Measurements from ENCODE around the gene LSS.

Gene LSS

DNA sequence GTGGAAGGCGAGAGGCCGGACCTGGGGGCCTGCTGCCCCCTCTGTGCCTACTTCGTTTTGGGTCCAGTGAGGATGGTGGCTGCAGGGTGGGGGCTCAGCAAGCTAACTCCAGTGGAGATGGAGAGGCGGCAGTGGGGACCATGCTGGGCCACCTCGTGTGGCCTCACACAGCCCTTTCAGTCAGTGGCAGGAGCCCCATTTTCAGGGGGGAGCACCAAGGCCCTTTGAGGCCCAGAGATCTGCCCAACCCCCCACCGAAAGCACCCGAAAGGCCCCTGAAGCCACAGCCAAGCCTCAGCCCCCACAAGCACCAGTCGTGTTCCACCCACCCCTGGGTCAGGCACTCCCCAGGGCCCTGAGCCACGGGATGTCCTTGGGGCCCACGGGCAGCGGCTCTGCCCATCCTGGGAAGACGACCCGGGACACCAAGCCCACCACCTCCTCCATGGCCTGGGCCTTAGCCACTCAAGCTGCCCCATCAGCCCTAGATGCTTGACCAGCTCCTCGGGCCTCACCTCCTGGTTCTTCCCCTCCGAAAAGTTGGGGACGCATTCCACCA lies 73.5 kb downstream of the LSS start:
- H3K27ac ChIP-seq (ENCODE audit: low read depth, low read length), result no peak overlapping the region
- peaks cover 14% of the 10 kb centered on the region for H3K4me1 ChIP-seq (ENCODE audit: control insufficient read depth, insufficient read depth, low read length)
- peaks cover 6% of the 10 kb centered on the region for H3K36me3 ChIP-seq (ENCODE audit: control insufficient read depth, insufficient read depth, low read length)
- H3K27me3 ChIP-seq (ENCODE audit: control insufficient read depth, insufficient read depth, low read length), result no peaks in the 10 kb centered on the region
- no peaks in the 10 kb centered on the region for H3K9me3 ChIP-seq (ENCODE audit: control insufficient read depth, insufficient read depth, low read depth, low read length)
- H3K9ac ChIP-seq (ENCODE audit: low read length), result no peak overlapping the region
- no peak overlapping the region for H3K4me3 ChIP-seq (ENCODE audit: low read depth, low read length)

- Histone ChIP-seq H3K9ac (ENCODE audit: low read length) (no peak overlapping the region), H3K4me3 (ENCODE audit: low read depth, low read length) (no peak overlapping the region), H3K27me3 (ENCODE audit: control insufficient read depth, insufficient read depth, low read length) (no peaks in the 10 kb centered on the region), H3K27ac (ENCODE audit: low read depth, low read length) (no peak overlapping the region), H3K4me1 (ENCODE audit: control insufficient read depth, insufficient read depth, low read length) (peaks cover 14% of the 10 kb centered on the region), H3K36me3 (ENCODE audit: control insufficient read depth, insufficient read depth, low read length) (peaks cover 4% of the 10 kb centered on the region; the same call in 1 of the 2 replicates), H3K9me3 (ENCODE audit: control insufficient read depth, insufficient read depth, low read depth, low read length) (no peaks in the 10 kb centered on the region)
Measured at GRCh38 chr21:46154155-46154954, 74.2 kb downstream of the LSS start.

- Histone ChIP-seq H3K9me3 (ENCODE audit: control insufficient read depth, insufficient read depth, low read depth, low read length) (no peaks in the 10 kb centered on the region), H3K9ac (ENCODE audit: low read length) (peak overlapping the region; percentile 23), H3K4me3 (ENCODE audit: low read depth, low read length) (no peak overlapping the region), H3K4me1 (ENCODE audit: control insufficient read depth, insufficient read depth, low read length) (peaks cover 14% of the 10 kb centered on the region), H3K27ac (ENCODE audit: low read depth, low read length) (peak overlapping the region; percentile 39; the same call in 1 of the 2 replicates), H3K27me3 (ENCODE audit: control insufficient read depth, insufficient read depth, low read length) (no peaks in the 10 kb centered on the region), H3K36me3 (ENCODE audit: control insufficient read depth, insufficient read depth, low read length) (peaks cover 4% of the 10 kb centered on the region; the same call in 1 of the 2 replicates)
Measured at GRCh38 chr21:46153247-46154154, 75.1 kb downstream of the LSS start.

- Histone ChIP-seq H3K9me3 (ENCODE audit: control insufficient read depth, insufficient read depth, low read depth, low read length) (no peaks in the 10 kb centered on the region), H3K4me3 (ENCODE audit: low read depth, low read length) (no peak overlapping the region), H3K36me3 (ENCODE audit: control insufficient read depth, insufficient read depth, low read length) (peaks cover 4% of the 10 kb centered on the region; the same call in 1 of the 2 replicates), H3K27ac (ENCODE audit: low read depth, low read length) (peak overlapping the region; percentile 39; the same call in 1 of the 2 replicates), H3K9ac (ENCODE audit: low read length) (peak overlapping the region; percentile 23), H3K27me3 (ENCODE audit: control insufficient read depth, insufficient read depth, low read length) (no peaks in the 10 kb centered on the region), H3K4me1 (ENCODE audit: control insufficient read depth, insufficient read depth, low read length) (peaks cover 14% of the 10 kb centered on the region)
Measured at GRCh38 chr21:46152927-46153246, 75.7 kb downstream of the LSS start.

GRCh38 chr21:46151989-46152926 lies 76.3 kb downstream of the LSS start:
- H3K27me3 ChIP-seq (ENCODE audit: control insufficient read depth, insufficient read depth, low read length), result no peaks in the 10 kb centered on the region

DNA sequence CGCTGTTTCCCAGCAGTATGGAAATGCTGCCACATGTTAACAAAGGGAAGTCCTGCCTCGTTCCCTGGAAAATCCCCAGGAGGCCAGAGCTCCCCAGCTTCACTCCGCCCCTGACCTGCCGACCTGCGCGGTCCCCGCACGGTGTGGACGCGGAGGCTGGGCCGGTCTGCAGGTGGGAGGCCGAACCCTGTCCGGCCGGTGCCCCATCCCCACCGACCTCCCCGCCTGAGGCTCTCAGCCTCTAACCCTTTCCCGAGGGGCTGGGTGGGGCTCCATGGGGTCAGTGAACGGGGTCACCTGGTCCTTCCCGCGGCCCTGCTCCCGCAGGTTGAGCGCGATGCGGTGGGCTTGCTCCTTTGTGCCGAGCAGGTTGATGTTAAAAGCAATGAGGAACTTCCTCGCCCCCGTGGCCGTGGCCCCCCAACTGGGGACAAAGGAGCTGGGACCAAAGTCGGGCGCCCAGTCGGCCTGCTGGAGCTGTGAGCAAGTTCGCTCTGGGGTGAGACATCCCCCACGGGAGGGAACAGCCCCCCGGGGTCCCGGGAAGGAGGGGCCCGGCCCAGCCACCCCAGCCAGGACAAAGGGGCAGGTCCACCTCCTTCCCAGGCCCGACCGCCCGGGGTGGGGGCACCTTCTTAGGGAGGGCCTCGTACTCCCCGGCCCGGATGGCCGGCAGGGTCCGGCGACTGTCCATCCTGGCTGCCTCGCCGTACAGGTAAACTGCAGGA lies 77.1 kb downstream of the LSS start:
- Histone ChIP-seq H3K36me3 (ENCODE audit: control insufficient read depth, insufficient read depth, low read length) (peaks cover 4% of the 10 kb centered on the region; the same call in 1 of the 2 replicates), H3K4me1 (ENCODE audit: control insufficient read depth, insufficient read depth, low read length) (peaks cover 14% of the 10 kb centered on the region), H3K9ac (ENCODE audit: low read length) (no peak overlapping the region), H3K27me3 (ENCODE audit: control insufficient read depth, insufficient read depth, low read length) (no peaks in the 10 kb centered on the region), H3K9me3 (ENCODE audit: control insufficient read depth, insufficient read depth, low read depth, low read length) (no peaks in the 10 kb centered on the region), H3K27ac (ENCODE audit: low read depth, low read length) (no peak overlapping the region), H3K4me3 (ENCODE audit: low read depth, low read length) (no peak overlapping the region)

More at GRCh38 chr21:46151989-46152926, 76.3 kb downstream of the LSS start:
- no peak overlapping the region for H3K4me3 ChIP-seq (ENCODE audit: low read depth, low read length)
- H3K9me3 ChIP-seq (ENCODE audit: control insufficient read depth, insufficient read depth, low read depth, low read length), result no peaks in the 10 kb centered on the region
- H3K4me1 ChIP-seq (ENCODE audit: control insufficient read depth, insufficient read depth, low read length), result peaks cover 14% of the 10 kb centered on the region
- H3K36me3 ChIP-seq (ENCODE audit: control insufficient read depth, insufficient read depth, low read length), result peaks cover 4% of the 10 kb centered on the region; the same call in 1 of the 2 replicates
- no peak overlapping the region for H3K9ac ChIP-seq (ENCODE audit: low read length)
- 0 out of 2 replicates have a peak overlapping the region, but pooled peaks have one; percentile 39 for H3K27ac ChIP-seq (ENCODE audit: low read depth, low read length)

DNA sequence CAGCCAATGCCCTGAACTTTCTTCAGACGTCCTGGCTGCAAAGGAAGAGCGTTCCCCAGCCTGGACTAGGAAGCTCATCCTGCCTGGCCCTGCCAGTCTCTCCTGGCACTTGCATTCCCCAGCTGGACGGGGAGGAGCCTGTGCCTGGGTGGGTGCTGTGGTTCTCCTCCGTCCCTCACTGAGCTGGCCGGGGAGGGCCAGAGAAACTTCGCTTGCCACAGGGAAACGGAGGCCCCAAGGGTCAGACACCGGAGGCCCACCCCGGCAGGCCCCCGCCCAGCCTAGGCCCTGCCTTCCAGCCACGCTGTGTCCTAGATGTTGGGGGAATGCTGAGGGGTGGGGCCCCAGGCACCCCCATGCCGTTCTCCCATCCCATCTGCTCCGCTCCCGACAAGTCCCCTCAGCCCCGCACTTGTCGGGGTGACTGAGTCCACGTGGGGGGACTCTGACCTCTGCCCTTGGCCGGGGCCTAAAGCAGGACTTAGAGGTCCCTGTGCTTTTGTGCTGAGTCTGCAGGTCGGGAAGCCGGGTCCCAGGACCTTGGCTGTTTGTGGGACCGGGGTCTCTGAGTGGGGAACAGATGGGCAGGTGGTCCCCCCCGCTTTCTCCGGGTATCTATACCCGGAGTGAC lies 78.0 kb downstream of the LSS start:
- Histone ChIP-seq H3K9me3 (ENCODE audit: control insufficient read depth, insufficient read depth, low read depth, low read length) (no peaks in the 10 kb centered on the region), H3K36me3 (ENCODE audit: control insufficient read depth, insufficient read depth, low read length) (no peaks in the 10 kb centered on the region), H3K4me3 (ENCODE audit: low read depth, low read length) (no peak overlapping the region), H3K9ac (ENCODE audit: low read length) (no peak overlapping the region), H3K4me1 (ENCODE audit: control insufficient read depth, insufficient read depth, low read length) (peaks cover 14% of the 10 kb centered on the region), H3K27ac (ENCODE audit: low read depth, low read length) (no peak overlapping the region), H3K27me3 (ENCODE audit: control insufficient read depth, insufficient read depth, low read length) (no peaks in the 10 kb centered on the region)

- Histone ChIP-seq H3K27ac (ENCODE audit: low read depth, low read length) (no peak overlapping the region), H3K4me3 (ENCODE audit: low read depth, low read length) (no peak overlapping the region)
Measured at GRCh38 chr21:46150073-46150472, 78.5 kb downstream of the LSS start.

DNA sequence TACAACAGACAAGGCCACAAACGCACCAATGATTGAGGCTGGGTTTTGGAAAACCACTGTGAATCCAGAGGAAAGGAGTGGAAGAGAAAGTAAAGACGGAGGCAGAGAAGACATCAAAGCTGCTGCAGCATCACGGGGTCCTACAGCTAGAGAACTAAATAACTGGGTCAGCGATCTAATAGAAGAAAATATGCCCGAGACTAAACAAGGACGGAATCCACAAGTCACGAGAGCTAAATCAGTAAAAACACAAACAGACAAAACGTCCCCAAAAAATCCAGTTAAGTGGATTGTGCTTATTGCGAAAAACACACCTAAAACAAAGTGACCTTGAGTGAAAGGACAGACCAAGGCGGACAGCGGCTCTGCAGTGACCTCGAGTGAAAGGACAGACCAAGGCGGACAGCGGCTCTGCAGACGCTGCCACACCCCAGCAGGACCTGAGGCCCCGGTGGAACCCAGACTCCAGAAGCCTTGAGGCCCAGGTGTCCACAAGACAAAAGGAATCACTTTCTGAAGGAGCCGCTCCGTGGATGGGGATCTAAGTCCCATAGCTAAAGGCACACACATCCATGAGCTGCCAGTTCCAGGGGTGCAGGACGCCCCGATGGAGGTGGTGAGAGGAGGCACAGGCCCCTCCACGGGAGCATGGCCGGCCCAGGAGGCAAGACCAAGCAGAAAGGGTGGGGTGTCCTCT lies 79.2 kb downstream of the LSS start:
- no peaks in the 10 kb centered on the region for H3K27me3 ChIP-seq (ENCODE audit: control insufficient read depth, insufficient read depth, low read length)
- H3K4me3 ChIP-seq (ENCODE audit: low read depth, low read length), result no peak overlapping the region
- H3K36me3 ChIP-seq (ENCODE audit: control insufficient read depth, insufficient read depth, low read length), result no peaks in the 10 kb centered on the region
- H3K9me3 ChIP-seq (ENCODE audit: control insufficient read depth, insufficient read depth, low read depth, low read length), result no peaks in the 10 kb centered on the region
- no peak overlapping the region for H3K9ac ChIP-seq (ENCODE audit: low read length)
- peaks cover 14% of the 10 kb centered on the region for H3K4me1 ChIP-seq (ENCODE audit: control insufficient read depth, insufficient read depth, low read length)
- H3K27ac ChIP-seq (ENCODE audit: low read depth, low read length), result no peak overlapping the region

More at GRCh38 chr21:46150073-46150472, 78.5 kb downstream of the LSS start:
- no peaks in the 10 kb centered on the region for H3K36me3 ChIP-seq (ENCODE audit: control insufficient read depth, insufficient read depth, low read length)
- no peaks in the 10 kb centered on the region for H3K27me3 ChIP-seq (ENCODE audit: control insufficient read depth, insufficient read depth, low read length)
- H3K9me3 ChIP-seq (ENCODE audit: control insufficient read depth, insufficient read depth, low read depth, low read length), result no peaks in the 10 kb centered on the region
- H3K9ac ChIP-seq (ENCODE audit: low read length), result no peak overlapping the region
- peaks cover 14% of the 10 kb centered on the region for H3K4me1 ChIP-seq (ENCODE audit: control insufficient read depth, insufficient read depth, low read length)

All from HUES6 (cell line).